ENCODE results near the gene P2RY2.

GRCh38 chr11:73273222-73273895 lies 55.3 kb downstream of the P2RY2 start:
- TF ChIP-seq CTCF (IDR thresholded peaks at IDR 0.05; ENCODE audit: low read depth, low read length, missing input control), result no peak
- TF ChIP-seq GABPA (IDR thresholded peaks at IDR 0.05 in 1 of 2, conservative IDR thresholded peaks at IDR 0.05 in 1 of 2), result no peak
- TF ChIP-seq TAF1 (conservative IDR thresholded peaks at IDR 0.05), result no peak
- TF ChIP-seq JUND (IDR thresholded peaks at IDR 0.05), result no peak
- TF ChIP-seq YY1 (IDR thresholded peaks at IDR 0.05), result no peak
- no peak for TF ChIP-seq EGR1 (IDR thresholded peaks at IDR 0.05; ENCODE audit: low read depth in 2 of 2)
- no peak for TF ChIP-seq ATF3 (IDR thresholded peaks at IDR 0.05)
- TF ChIP-seq RAD21 (IDR thresholded peaks at IDR 0.05), result no peak
- no peak for TF ChIP-seq SP1 (IDR thresholded peaks at IDR 0.05)
- no peak for TF ChIP-seq NR2F2 (IDR thresholded peaks at IDR 0.05)
- TF ChIP-seq FOXA1 (IDR thresholded peaks at IDR 0.05), result no peak
- TF ChIP-seq REST (IDR thresholded peaks at IDR 0.05), result no peak
- TF ChIP-seq MAX (IDR thresholded peaks at IDR 0.05), result no peak
- TF ChIP-seq HNF4A (conservative IDR thresholded peaks at IDR 0.05), result no peak

Data from liver (tissue), 3 donors.